ENCODE measurements around the gene KSR1.
"Not testable (repeated sequence)": the region's sequence is repeated elsewhere in the genome, so short reads cannot be mapped to it uniquely, and the experiment has no call there.

The KSR1 gene

GRCh38 chr17:27494192-27495091 lies 38.2 kb downstream of the KSR1 start:
- DNase-seq (ENCODE audit: low read depth): peak; percentile 69

- no peak for DNase-seq (ENCODE audit: low read depth)
Observed at GRCh38 chr17:27495460-27495859, 39.2 kb downstream of the KSR1 start.

GRCh38 chr17:27496005-27496404 lies 39.8 kb downstream of the KSR1 start:
- DNase-seq (ENCODE audit: low read depth): no peak

- no peak for DNase-seq (ENCODE audit: low read depth)
Observed at GRCh38 chr17:27496437-27496943, 40.2 kb downstream of the KSR1 start.

GRCh38 chr17:27496971-27497370 lies 40.7 kb downstream of the KSR1 start:
- DNase-seq (ENCODE audit: low read depth): no peak

- no peak for DNase-seq (ENCODE audit: low read depth)
Observed at GRCh38 chr17:27497696-27498095, 41.4 kb downstream of the KSR1 start.

- DNase-seq (ENCODE audit: low read depth): no peak
Observed at GRCh38 chr17:27498615-27499309, 42.5 kb downstream of the KSR1 start.

- DNase-seq (ENCODE audit: low read depth): no peak
Observed at GRCh38 chr17:27499451-27500265, 43.4 kb downstream of the KSR1 start.

- not testable (repeated sequence) for DNase-seq (ENCODE audit: low read depth)
Observed at GRCh38 chr17:27501338-27501737, 45.1 kb downstream of the KSR1 start.

GRCh38 chr17:27502526-27503324 lies 46.5 kb downstream of the KSR1 start:
- DNase-seq (ENCODE audit: low read depth): peak; percentile 77

GRCh38 chr17:27503611-27504010 lies 47.4 kb downstream of the KSR1 start:
- DNase-seq (ENCODE audit: low read depth): no peak

GRCh38 chr17:27504188-27504995 lies 48.1 kb downstream of the KSR1 start:
- no peak for DNase-seq (ENCODE audit: low read depth)

- DNase-seq (ENCODE audit: low read depth): no peak
Observed at GRCh38 chr17:27506348-27507218, 50.3 kb downstream of the KSR1 start.

GRCh38 chr17:27511168-27511883 lies 55.1 kb downstream of the KSR1 start:
- no peak for DNase-seq (ENCODE audit: low read depth)

- DNase-seq (ENCODE audit: low read depth): no peak
Observed at GRCh38 chr17:27512031-27512430, 55.8 kb downstream of the KSR1 start.

- no peak for DNase-seq (ENCODE audit: low read depth)
Observed at GRCh38 chr17:27512511-27513346, 56.5 kb downstream of the KSR1 start.

- no peak for DNase-seq (ENCODE audit: low read depth)
Observed at GRCh38 chr17:27513849-27514248, 57.6 kb downstream of the KSR1 start.
